Right atrium auricular region (tissue), 2 donors: ENCODE measurements around the gene LRIT3. TPM values are rescaled to one million over a fixed set of nuclear protein-coding genes. Genes with fewer than 3 reads are reported as not detected.
"Not testable (repeated sequence)": the region's sequence is repeated elsewhere in the genome, so short reads cannot be mapped to it uniquely, and the experiment has no call there.

Experiments
- DNase-seq: peaks from one replicate; pipeline ENCODE4 v3.0.0-alpha.2; 2019; ENCODE audit warnings: low spot score
- H3K27ac ChIP-seq, 2 donors: fragments of 200-600 bp; sonication (generic); 1 replicate in 1 of 2; 2 replicates in 1 of 2; pipeline ENCODE4 v1.5.1; 2016 to 2019
- H3K27me3 ChIP-seq, 2 donors: fragments of 200-600 bp; sonication (generic); one replicate each; pipeline versions ENCODE4 v1.5.1 to v1.6.0; 2017 to 2019
- H3K36me3 ChIP-seq: fragments of 200-600 bp; sonication (generic); one replicate; pipeline ENCODE4 v1.5.1; 2016
- H3K4me1 ChIP-seq, 2 donors: fragments of 200-600 bp; sonication (generic); one replicate each; pipeline versions ENCODE4 v1.5.1 to v1.6.0; 2017 to 2019
- H3K4me3 ChIP-seq, 2 donors: fragments of 200-600 bp; sonication (generic); 1 replicate in 1 of 2; 2 replicates in 1 of 2; pipeline ENCODE4 v1.5.1; 2017 to 2019; ENCODE audit warnings: mild to moderate bottlenecking in 1 of 2, moderate library complexity in 1 of 2
- H3K9me3 ChIP-seq, 2 donors: fragments of 200-600 bp; sonication (generic); one replicate each; pipeline ENCODE4 v1.5.1; 2019
- CTCF ChIP-seq, 2 donors: fragments of 200-600 bp; sonication (generic); IDR thresholded peaks; one replicate each; pipeline ENCODE4 v1.5.1; 2019; ENCODE audit warnings: antibody characterized with exemption in 2 of 2
- total RNA-seq, 2 donors: library from RNA; depleted of rRNA; stranded (reverse); fragments of >200 nt; gene quantifications; one replicate each; pipeline ENCODE4 v1.1.0, GENCODE V29; 2016

LRIT3 gene
- total RNA-seq, 2 donors from 2014 or later: 0.12 TPM; not detected in 1

- no peaks in the 10 kb centered on the region for H3K9me3 ChIP-seq
- H3K27ac ChIP-seq: no peak overlapping the region
- H3K4me3 ChIP-seq: no peak overlapping the region
- H3K27me3 ChIP-seq: no peaks in the 10 kb centered on the region
- TF ChIP-seq CTCF (IDR thresholded peaks at IDR 0.05): no peak
- H3K36me3 ChIP-seq: no peaks in the 10 kb centered on the region
- DNase-seq: no peak
- no peaks in the 10 kb centered on the region for H3K4me1 ChIP-seq
Observed at GRCh38 chr4:109872950-109873656, 25.2 kb downstream of the LRIT3 start.

- TF ChIP-seq CTCF (IDR thresholded peaks at IDR 0.05): no peak
- H3K9me3 ChIP-seq: no peaks in the 10 kb centered on the region
- no peaks in the 10 kb centered on the region for H3K36me3 ChIP-seq
- H3K27ac ChIP-seq: no peak overlapping the region
- no peak for DNase-seq
- no peaks in the 10 kb centered on the region for H3K27me3 ChIP-seq
- no peaks in the 10 kb centered on the region for H3K4me1 ChIP-seq
- no peak overlapping the region for H3K4me3 ChIP-seq
Observed at GRCh38 chr4:109873791-109874514, 26.0 kb downstream of the LRIT3 start.

DNA sequence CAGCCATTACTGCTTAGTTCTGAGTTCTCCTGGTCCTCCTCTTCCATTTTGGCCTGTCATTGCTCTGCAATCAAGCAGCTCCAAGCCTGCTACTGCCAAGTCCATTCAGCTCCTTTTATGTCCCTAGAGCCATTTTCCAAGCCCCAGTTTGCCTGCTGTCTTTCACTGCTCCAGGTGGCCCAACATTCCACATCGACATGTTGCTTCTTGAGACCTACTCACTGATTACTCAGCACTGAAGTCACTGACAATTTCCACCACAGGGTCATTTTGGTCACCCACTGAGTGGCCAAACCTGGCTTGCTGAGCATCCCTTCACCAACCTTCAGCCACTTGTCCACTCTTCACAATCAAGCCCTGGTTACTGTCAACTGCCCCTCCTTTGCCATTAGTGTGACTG lies 27.2 kb downstream of the LRIT3 start:
- H3K27ac ChIP-seq: no peak overlapping the region
- no peak for TF ChIP-seq CTCF (IDR thresholded peaks at IDR 0.05)
- H3K4me3 ChIP-seq: no peak overlapping the region
- DNase-seq: no peak
- H3K4me1 ChIP-seq: no peaks in the 10 kb centered on the region
- no peaks in the 10 kb centered on the region for H3K36me3 ChIP-seq
- no peaks in the 10 kb centered on the region for H3K9me3 ChIP-seq
- H3K27me3 ChIP-seq: no peaks in the 10 kb centered on the region

DNA sequence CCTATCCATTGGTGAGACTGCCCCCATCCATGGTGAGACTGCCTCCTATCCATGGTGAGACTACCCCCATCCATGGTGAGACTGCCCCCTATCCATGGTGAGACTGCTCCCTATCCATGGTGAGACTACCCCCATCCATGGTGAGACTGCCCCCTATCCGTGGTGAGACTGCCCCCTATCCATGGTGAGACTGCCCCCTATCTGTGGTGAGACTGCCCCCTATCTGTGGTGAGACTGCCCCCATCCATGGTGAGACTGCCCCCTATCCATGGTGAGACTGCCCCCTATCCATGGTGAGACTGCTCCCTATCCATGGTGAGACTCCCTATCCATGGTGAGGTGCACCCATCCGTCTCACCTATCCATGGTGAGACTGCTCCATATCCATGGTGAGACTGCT lies 27.6 kb downstream of the LRIT3 start:
- not testable (repeated sequence) for H3K36me3 ChIP-seq, DNase-seq, H3K4me3 ChIP-seq, H3K9me3 ChIP-seq, H3K4me1 ChIP-seq, H3K27me3 ChIP-seq, H3K27ac ChIP-seq

GRCh38 chr4:109876634-109877265 lies 28.8 kb downstream of the LRIT3 start:
- H3K4me3 ChIP-seq: no peak overlapping the region
- DNase-seq: no peak
- no peaks in the 10 kb centered on the region for H3K27me3 ChIP-seq
- no peak overlapping the region for H3K27ac ChIP-seq
- H3K4me1 ChIP-seq: no peaks in the 10 kb centered on the region
- TF ChIP-seq CTCF (IDR thresholded peaks at IDR 0.05): no peak
- no peaks in the 10 kb centered on the region for H3K9me3 ChIP-seq
- no peaks in the 10 kb centered on the region for H3K36me3 ChIP-seq

GRCh38 chr4:109877400-109877799 lies 29.5 kb downstream of the LRIT3 start:
- no peaks in the 10 kb centered on the region for H3K36me3 ChIP-seq
- H3K27ac ChIP-seq: no peak overlapping the region
- H3K4me1 ChIP-seq: no peaks in the 10 kb centered on the region
- H3K4me3 ChIP-seq: no peak overlapping the region
- H3K9me3 ChIP-seq: no peaks in the 10 kb centered on the region
- DNase-seq: no peak
- no peaks in the 10 kb centered on the region for H3K27me3 ChIP-seq
- no peak for TF ChIP-seq CTCF (IDR thresholded peaks at IDR 0.05)
